NCI-H187 (cell line): Measurements from ENCODE around the gene SLC22A15.
"Not testable (repeated sequence)": the region's sequence is repeated elsewhere in the genome, so short reads cannot be mapped to it uniquely, and the experiment has no call there.

Experiments used
- DNase-seq, 2 experiments: peaks; one replicate each; lab custom pipeline; 2025; lab: John Stamatoyannopoulos, UW

SLC22A15 gene

DNA sequence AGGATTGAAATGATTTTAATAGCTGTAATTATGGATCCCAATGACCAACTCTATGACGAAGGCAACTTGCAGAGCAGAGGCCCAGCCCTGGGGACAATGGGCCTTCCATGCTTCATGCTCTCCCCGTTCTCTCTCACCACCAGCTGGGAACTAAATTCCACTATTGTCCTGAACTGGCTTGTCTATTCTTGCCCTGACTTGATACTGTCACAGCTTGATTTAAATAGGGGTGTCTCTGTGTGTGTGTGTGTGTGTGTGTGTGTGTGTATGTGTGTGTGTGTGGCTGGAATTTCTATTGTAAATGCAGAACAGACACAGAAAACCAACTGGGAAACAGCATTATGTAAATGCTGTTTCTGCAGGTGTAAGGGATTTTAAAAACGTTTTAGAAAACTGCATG is 57.0 kb downstream of the SLC22A15 start:
- DNase-seq = peak in 1 of 2 experiments; percentile 25

DNA sequence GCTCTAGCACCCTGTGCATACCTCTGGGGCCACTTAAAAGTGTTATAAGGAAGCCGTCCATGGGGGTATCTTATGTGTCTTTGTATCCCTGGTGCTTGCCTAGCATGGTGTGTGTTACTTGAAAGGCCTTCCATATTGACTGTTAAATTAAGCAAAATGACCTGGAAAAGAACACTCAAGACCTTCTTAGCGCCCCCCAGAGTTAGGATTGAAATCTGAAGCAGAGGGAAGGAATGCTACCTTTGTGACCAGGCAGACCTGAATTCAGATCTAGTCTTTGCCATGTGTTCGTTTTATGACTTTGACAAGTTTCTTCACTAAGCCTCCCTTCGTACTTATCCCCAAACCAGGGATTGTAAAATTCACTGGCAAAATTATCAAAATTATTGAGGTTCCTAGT is 59.9 kb downstream of the SLC22A15 start:
- no peak for DNase-seq

DNA sequence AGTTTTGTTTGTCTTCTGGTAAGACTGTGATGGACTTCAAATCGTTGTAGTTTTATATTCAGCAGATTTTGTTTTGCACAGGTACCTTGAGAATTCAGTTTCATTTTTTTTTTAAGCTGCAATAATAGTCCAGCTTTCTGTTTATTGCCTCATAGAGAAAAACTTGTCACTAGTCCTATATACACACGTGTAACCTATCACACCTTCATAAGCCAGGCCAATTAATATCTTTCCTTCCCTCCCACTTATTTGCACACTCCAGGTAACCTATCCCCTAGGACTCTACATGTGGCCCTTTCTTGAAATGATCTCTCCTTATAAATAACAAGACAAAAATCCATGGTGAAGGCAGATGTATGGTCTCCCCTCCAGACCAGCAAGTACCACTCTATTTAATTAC is 62.4 kb downstream of the SLC22A15 start:
- no peak for DNase-seq

DNA sequence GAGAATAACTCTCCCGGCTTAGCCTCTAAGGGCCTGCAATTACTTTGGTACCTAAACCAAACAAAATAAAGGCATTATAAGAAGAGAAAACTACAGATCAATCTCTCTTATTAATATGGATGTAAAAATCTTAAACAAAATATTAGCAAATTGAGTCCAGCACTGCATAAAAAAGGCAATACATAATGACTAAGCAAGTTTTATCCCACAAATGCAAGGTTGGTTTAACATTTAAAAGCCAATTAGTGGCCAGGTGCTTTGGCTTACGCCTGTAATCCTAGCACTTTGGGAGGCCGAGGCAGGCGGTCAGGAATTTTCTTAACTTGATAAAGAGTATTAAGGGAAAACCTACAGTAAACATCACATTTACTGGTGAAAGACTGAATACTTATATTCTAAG is 67.8 kb downstream of the SLC22A15 start:
- DNase-seq = no peak

DNA sequence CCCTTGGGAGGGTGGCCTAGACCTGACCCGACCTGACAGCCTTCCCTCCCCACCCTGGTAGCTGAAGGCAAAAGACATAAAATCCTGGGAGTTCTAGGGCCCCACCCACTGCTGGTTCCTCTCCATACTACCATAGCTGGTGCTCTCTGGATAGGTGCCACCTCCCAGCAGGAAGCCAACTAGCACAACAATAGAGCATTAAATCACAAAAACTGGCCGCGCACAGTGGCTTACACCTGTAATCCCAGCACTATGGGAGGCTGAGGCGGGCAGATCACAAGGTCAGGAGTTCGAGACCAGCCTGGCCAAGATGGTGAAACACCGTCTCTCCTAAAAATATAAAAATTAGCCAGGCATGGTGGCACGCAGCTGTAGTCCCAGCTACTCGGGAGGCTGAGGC is 70.6 kb downstream of the SLC22A15 start:
- not testable (repeated sequence) for DNase-seq

DNA sequence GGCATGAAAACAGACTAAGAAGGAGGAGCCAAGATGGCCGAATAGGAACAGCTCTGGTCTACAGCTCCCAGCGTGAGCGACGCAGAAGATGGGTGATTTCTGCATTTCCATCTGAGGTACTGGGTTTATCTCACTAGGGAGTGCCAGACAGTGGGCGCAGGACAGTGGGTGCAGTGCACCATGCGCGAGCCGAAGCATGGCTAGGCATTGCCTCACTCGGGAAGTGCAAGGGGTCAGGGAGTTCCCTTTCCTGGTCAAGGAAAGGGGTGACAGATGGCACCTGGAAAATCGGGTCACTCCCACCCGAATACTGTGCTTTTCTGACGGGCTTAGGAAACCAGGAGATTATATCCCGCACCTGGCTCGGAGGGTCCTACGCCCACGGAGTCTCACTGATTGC is 75.6 kb downstream of the SLC22A15 start:
- DNase-seq = not testable (repeated sequence)

DNA sequence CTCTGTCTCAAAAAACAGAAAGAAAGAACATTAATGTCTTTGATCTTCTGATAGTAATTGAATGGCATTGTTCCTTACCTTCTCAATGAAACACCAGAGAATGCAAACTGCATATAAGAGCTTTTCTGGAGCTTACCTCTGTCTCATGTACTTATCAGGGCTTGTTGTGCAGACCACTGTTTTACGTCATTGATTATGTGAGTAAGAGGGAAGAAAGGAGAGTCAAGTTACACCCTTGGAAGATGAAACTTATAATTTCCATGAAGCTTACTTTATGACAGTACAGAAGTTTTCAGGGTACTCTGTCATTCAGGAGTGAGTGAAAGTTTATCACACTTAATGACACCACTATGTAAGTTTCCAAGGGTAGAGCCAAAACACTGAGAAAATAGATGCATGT is 85.9 kb downstream of the SLC22A15 start:
- DNase-seq = no peak

DNA sequence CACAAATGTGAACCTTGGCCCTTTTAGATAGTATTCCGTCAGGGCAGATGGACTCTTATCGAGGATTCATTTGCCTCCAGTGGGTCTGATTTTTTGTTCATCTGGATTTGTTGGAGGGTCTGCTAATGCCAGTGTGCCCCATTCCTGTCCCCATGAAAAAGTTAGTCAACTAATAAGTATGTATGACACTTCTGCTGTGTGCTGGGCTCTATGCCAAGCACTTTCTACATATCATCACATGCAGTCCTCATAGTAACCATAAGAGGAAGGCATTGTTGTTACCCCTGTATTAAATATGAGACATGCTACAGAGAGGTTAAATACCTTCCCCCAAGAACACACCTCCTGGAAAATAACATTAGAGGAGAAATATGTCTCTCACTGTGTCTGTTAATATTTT is 88.3 kb downstream of the SLC22A15 start:
- DNase-seq = no peak

DNA sequence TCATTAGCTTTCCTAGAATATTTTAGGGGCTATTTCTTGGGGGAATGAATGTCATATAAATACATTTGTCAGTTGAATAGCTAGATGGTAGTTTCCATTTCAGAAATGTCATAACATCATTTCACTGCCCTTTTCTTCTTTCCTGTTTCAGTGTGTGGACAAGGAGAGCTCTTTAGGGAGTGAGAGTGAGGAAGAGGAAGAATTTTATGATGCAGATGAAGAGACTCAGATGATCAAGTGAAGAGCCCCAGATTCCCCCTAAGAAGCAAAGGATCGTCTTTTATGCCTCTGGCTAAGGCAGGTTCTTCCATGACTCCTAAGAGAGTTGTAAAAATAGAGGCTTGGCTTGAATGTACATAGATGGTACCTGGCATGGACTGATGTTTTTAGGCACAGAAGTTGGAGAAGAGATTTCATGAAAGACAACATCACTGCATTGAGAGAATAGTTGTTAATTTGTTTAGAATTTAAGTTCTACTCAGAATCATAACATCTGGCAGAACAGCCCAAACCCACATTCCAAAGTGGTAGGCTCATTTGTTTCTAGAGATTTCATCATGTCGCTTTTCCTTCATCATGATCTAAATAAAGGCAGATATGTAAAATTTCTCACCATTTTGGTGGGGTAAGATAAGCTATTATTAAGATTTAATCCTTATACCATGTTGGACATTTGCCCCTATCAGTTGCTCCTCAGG is 90.7 kb downstream of the SLC22A15 start:
- DNase-seq = no peak

DNA sequence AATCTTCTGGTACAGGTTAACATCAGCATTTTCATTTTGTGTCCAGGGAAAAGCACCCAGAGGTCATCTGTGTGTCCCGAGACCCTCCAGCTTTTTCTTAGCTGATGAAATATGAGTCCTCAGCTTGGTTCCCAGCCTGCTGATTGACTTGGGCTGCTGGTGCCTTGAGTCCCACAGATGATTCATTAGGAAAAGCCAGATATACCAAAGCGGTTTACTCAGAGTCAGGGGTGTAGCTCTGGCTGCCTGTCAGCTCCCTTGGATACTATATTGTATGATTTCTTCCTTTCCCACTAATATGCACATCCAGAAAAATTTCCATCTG is 91.2 kb downstream of the SLC22A15 start:
- DNase-seq = no peak

DNA sequence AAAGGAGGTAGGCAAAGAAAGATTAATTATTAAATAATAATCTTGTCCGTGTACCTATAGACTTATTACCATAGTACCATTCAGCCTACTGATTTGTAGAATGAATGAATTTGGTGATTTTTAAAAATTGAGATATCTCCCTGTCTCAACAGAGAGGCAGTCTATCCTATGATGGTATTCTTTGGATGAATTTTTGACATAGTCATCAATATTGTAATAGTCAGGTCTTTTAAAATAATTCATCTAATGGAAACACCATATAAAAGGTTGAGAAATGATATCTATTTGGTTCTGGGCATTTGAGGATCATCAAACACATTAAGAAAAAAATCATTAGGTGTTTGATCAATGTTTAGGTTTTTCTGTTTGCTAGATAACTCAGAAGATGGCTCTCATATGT is 99.3 kb downstream of the SLC22A15 start:
- DNase-seq = no peak

DNA sequence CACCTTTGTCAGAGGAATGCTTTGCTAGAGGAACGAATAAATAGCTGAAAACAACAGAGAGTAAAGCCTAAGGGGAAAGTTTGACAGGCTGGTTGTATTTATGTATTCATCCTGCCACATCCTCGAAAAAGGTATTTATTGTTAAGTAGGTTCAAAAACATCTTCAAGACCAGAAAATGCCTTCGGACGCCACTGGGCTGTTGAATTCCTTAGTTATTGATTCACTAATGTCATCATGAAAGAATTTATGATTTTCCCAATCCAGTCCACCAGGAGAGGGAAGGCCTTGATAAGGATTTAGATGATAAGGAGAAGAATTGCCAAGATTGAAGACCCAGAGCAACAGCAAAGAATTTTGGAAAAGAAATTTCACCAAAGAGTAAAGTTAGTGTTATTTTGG is 99.7 kb downstream of the SLC22A15 start:
- DNase-seq = no peak

DNA sequence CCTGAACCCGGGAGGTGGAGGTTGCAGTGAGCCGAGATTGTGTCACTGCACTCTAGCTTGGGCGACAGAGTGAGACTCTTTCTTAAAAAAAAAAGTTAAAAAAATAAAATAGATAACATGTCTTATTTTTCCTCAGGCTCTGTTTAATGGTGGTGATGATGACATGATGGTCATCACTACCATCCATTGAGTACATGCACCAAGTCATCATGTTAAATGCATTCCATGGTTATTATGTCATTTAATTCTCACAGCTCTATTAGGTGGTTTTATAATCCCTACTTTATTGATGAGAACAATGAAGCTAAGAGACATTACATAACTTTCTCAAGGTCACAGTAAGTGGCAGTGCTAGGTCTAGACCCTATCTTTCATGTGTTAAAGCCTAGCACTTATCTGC is 100.5 kb downstream of the SLC22A15 start:
- DNase-seq = no peak

DNA sequence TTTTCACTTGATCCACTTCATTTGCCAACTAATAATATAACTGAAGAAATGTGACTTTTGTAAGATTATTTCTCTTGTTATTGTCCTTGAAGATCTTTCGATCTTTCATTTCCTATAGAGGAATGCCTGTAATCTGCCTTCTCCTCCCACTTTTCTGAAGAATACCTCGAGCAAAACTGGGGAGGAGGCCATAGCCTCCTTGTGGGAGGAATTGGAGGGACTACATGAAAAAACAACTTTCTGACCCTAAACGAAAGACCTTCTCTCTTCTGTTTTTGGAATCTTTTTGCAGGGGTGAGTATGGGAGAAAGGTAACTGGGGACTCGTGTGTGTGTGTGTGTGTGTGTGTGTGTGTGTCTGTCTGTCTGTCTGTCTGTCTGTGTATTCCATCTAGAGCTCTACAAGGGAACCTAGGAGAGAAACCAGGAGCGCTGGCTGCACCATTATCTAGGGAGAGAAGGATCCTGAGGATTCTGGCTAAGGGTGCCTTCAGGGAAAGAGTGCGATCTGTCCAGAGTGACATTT is 102.4 kb downstream of the SLC22A15 start:
- DNase-seq = no peak

DNA sequence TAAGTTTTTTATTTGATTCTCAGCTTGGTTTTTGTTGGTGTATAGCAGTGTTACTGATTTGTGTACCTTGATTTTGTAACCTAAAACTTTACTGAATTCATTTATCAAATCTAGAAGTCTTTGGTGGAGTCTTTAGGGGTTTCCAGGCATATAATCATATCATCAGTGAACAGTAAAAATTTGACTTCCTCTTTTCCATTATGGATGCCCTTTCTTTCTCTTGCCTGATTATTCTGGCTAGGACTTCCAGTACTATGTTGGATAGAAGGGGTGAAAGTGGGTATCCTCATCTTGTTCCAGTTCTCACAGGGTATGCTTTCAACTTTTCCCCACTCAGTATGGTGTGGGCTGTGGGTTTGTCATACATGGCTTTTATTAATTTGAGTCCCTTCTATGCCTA is 111.3 kb downstream of the SLC22A15 start:
- no peak for DNase-seq

DNA sequence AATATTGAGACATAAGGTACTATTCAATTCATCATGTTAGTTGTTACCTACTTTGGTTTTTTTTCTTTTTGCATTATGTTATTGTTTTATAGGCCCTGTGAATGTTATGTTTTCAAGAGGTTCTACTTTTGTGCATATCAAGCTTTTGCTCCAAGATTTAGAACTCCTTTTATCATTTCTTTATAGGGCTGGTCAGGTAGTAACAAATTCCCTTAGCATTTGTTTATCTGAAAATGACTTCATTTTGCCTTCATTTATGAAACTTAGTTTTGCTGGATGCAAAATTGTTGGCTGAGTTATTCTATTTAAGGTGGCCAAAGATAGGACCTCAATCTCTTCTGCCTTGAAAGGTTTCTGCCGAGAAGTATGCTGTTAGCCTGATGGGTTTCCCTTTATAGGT is 113.6 kb downstream of the SLC22A15 start:
- no peak for DNase-seq

DNA sequence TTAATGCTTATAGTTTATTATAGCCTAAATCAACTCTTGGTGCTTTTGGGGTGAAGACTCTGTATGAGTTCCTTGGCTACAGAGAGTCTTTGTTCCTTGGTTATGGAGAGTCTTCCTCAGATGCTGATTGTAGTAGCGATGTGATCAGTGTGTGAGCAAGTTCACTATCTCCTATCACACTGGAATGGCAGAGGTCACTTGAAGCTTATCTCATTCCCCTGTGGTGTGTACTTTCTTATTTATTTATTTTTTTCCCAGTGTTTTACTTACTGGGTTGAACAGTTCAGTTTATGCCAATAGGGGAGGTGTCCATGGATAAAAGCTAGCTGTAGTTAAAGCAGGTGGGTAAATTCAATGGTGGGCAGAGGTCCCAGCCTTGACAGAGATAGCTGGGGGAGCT is 114.8 kb downstream of the SLC22A15 start:
- no peak for DNase-seq

DNA sequence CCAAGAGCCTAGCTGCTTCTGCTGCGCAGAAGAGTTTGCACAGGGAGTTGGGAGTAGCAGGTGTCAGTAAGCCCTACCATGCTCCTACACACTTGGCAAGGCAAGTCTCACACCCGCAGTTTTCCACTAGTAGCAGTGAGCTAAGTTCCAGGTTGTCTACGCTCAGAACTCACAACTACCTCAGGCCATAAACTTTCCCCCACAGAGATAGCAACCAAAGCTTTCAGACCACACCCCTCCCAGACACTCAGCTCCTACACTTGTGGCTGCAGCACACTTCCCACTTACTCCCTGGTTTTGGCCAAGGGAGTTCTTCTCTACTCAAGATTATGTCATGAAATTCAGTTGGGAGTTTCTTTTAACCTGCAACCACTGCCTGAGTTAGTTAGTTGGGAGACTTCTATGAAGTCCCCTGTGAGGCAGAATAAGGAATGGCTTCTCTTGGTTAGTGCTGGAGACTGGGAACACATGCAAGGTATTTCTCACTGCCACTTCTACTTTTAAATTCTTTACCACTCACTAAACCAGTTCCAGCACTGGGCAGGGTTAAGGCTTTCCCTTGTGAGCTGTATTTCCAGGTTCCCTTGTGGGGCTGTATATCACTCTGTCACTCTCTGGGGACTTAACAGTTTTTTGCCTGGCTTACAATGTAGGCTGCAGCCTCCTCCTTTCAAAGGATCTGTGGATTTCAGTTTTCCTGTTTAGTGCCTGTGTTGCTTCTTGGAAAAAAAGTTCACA is 116.6 kb downstream of the SLC22A15 start:
- DNase-seq = no peak

DNA sequence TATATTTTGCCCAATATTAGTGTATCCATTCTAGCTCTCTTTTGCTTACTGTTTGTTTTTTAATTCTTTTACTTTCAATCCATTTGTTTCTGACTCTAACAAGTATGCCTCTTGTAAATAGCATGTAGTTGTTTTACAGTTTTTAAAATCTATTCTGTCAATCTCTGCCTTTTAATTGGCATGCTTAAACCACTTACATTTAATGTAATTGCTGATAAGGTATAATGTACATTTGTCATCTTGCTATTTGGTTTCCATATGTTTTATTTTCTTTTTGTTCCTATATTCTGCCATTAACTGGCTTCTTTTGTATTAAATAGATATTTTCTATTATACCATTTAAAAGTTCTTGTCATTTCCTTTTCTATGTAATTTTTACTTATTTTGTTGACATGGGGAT is 118.7 kb downstream of the SLC22A15 start:
- no peak for DNase-seq

DNA sequence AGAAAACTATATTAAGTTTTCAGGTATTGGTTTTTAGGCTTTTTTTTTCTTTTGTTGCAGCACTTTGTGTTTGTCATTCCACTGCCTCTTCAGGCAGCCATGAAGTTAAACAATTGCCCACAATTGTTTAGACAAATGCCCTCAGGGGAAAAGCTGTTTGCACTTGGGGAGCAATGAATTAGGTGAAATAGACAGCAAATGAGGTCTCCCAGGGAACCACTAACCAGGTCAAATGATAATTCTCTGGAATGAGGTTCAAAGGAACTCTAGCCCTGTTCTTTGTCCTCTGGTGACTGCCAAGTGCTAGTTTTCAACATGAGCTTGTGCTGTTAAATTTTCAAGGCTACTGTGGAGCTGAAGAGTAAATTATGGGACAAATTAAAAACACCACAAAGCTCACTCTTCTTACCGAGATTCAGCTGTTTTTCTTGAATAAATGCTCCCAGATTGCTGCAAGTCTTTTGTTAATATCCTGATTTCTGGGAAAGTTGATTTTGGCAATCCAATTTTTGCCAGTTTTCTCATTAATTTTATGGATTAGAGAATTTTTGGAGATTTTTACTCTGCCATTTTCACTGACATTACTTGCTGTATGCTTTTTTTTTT is 119.8 kb downstream of the SLC22A15 start:
- DNase-seq = no peak

DNA sequence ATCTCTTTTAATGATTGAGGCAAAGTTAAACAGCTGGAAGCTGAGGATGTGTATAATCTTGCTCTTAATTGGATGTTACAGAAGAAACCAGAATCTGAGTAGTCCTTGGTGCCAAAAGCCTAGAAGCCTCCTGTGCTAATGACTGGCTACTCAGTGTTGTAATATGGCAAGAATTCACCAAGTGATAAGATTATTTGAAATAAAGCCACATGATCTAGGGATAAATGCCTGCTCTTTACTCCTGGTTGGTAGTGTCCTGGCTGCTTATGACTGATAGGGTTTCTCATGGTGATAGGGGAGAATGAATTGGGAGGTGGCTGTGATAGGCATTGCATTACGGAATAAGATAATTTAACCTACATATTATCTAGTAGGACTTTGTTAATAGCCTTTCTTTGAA is 121.3 kb downstream of the SLC22A15 start:
- no peak for DNase-seq

DNA sequence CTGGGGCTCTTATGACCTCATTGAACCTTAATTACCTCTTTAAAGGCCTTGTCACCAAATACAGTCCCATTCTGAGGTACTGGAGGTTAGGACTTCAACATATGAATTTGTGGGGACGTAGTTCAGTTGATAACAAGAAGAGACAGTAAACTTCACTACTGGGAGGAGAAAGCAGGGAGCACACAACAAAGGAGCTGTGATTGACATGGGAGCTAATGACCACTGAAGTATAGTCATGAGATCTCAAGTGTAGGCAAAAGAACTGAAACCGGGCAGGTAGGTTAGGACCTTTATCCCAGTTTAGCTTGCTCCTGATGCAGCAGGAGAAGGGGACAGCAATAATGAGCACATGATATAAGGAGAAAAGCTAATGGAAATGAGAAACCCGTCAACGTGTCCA is 123.1 kb downstream of the SLC22A15 start:
- DNase-seq = no peak

DNA sequence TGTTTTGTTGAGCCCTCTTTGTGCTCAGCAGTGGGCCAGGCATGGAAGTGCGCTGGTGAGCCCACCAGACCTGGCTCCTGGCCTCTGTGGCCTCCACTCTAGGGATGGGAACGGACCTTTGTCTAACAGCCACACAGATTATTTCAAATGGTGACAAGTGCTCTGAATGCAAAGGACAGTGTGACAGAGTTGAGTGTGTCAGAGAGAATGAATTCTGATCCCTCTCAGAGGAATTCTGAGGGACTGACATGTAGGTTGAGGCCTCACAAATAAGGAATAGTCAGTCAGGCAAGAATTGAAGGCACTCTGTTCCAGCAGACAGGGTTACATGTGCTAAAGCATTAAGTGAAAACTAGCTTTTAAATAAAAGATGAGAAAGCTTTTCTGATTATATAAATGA is 123.6 kb downstream of the SLC22A15 start:
- no peak for DNase-seq
